VCaP (cell line): Measurements from ENCODE around the gene FPGS.
"Not testable (repeated sequence)": the region's sequence is repeated elsewhere in the genome, so short reads cannot be mapped to it uniquely, and the experiment has no call there.

Source experiments
- H3K27ac ChIP-seq: fragments of 450-650 bp; 2 replicates; pipeline ENCODE4 v1.5.1; 2017
- TF ChIP-seq, protein P1 (sequence below): fragments of 450-650 bp; conservative IDR thresholded peaks from 2 replicates; pipeline ENCODE4 v1.5.1; 2017; ENCODE audit warnings: mild to moderate bottlenecking, moderate library complexity

Gene FPGS

GRCh38 chr9:127828262-127829031 lies 25.8 kb downstream of the FPGS start:
- no peak overlapping the region for H3K27ac ChIP-seq

DNA sequence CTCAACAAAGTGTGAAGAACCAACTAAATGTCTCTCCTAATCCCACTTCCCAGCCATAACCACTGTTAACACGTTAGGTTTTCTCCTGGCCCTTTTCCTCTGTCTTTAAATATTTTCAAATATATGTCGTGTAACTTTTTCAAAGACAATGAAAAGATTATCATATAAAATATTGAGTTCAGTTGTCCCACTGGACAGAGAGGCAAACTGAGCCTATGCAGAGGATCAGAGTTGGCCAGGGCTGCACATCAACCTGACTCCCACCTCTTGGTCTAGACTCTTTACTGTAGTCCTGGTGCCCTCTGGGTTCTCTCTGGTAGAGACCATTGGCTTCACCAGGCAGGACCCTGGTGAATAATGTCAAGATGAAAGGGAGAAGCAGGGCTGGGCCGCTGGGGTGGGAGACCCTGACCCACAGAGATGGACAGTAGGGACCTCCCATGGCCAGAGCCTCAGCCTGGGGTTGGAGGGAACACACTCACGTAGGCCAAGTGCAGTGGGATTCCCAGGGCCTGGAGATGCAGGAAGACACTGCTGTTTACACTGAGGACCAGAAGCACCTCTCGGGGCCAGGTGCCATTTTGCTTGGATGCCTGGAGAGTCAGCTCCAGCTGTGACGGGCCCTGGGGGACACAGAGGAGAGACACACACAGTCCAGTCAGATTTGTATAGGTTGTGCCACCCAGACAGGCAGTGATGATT lies 26.7 kb downstream of the FPGS start:
- no peak overlapping the region for H3K27ac ChIP-seq
- TF ChIP-seq, protein P1, sequence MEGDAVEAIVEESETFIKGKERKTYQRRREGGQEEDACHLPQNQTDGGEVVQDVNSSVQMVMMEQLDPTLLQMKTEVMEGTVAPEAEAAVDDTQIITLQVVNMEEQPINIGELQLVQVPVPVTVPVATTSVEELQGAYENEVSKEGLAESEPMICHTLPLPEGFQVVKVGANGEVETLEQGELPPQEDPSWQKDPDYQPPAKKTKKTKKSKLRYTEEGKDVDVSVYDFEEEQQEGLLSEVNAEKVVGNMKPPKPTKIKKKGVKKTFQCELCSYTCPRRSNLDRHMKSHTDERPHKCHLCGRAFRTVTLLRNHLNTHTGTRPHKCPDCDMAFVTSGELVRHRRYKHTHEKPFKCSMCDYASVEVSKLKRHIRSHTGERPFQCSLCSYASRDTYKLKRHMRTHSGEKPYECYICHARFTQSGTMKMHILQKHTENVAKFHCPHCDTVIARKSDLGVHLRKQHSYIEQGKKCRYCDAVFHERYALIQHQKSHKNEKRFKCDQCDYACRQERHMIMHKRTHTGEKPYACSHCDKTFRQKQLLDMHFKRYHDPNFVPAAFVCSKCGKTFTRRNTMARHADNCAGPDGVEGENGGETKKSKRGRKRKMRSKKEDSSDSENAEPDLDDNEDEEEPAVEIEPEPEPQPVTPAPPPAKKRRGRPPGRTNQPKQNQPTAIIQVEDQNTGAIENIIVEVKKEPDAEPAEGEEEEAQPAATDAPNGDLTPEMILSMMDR, result no peak

More at GRCh38 chr9:127828262-127829031, 25.8 kb downstream of the FPGS start:
- TF ChIP-seq, protein P1, result no peak

- TF ChIP-seq, protein P1, result no peak
These were observed 29.6 kb downstream of the FPGS start for GRCh38 chr9:127832248-127832647.

GRCh38 chr9:127833555-127833954 lies 30.9 kb downstream of the FPGS start:
- no peak overlapping the region for H3K27ac ChIP-seq
- TF ChIP-seq, protein P1, result no peak

More at GRCh38 chr9:127832248-127832647, 29.6 kb downstream of the FPGS start:
- no peak overlapping the region for H3K27ac ChIP-seq

GRCh38 chr9:127835991-127836516 lies 33.4 kb downstream of the FPGS start:
- TF ChIP-seq, protein P1, result no peak
- no peak overlapping the region for H3K27ac ChIP-seq

- H3K27ac ChIP-seq, result not testable (repeated sequence)
These were observed 33.9 kb downstream of the FPGS start for GRCh38 chr9:127836561-127836960.

- no peak overlapping the region for H3K27ac ChIP-seq
- TF ChIP-seq, protein P1, result no peak
These were observed 34.7 kb downstream of the FPGS start for GRCh38 chr9:127837346-127837745.
